Ureter (tissue), 1 donor: ENCODE measurements around the gene SLC19A1. TPM values are rescaled to one million over a fixed set of nuclear protein-coding genes. Genes with fewer than 3 reads are reported as not detected.

ENCODE experiments used
- DNase-seq: peaks from one replicate; pipeline ENCODE4 v3.0.0-alpha.2; 2020; ENCODE audit warnings: low spot score
- total RNA-seq: library from RNA; stranded (reverse); gene quantifications from one replicate; pipeline ENCODE4 v1.2.4, GENCODE V29; 2023
- donor health status: DM: yes; HTN: yes; CAD: no.

The SLC19A1 gene
- total RNA-seq, 1 donor from 2014 or later = 23.0 TPM

DNA sequence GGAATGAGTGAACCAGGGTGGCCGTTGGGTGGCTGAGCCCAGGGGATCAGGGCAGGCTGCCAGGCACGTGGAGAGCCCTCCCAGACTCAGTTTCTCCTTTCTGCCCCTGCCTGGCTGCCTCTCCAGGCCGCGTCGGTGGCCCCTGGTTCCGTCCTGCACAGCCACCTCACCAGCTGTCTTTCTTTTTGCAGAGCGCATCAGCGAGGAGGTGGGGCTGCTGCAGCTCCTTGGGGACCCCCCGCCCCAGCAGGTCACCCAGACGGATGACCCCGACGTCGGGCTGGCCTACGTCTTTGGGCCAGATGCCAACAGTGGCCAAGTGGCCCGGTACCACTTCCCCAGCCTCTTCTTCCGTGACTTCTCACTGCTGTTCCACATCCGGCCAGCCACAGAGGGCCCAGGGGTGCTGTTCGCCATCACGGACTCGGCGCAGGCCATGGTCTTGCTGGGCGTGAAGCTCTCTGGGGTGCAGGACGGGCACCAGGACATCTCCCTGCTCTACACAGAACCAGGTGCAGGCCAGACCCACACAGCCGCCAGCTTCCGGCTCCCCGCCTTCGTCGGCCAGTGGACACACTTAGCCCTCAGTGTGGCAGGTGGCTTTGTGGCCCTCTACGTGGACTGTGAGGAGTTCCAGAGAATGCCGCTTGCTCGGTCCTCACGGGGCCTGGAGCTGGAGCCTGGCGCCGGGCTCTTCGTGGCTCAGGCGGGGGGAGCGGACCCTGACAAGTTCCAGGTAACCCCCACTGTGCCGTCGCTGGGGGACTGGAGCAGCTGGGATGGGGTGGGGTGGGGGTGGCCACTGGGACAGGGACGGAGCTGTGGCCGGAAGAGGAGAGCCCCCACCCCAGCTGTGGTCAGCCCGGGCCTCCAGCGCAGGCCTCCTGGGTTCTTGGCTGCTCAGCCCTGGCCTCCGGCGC lies 73.9 kb downstream of the SLC19A1 start:
- DNase-seq = no peak

DNA sequence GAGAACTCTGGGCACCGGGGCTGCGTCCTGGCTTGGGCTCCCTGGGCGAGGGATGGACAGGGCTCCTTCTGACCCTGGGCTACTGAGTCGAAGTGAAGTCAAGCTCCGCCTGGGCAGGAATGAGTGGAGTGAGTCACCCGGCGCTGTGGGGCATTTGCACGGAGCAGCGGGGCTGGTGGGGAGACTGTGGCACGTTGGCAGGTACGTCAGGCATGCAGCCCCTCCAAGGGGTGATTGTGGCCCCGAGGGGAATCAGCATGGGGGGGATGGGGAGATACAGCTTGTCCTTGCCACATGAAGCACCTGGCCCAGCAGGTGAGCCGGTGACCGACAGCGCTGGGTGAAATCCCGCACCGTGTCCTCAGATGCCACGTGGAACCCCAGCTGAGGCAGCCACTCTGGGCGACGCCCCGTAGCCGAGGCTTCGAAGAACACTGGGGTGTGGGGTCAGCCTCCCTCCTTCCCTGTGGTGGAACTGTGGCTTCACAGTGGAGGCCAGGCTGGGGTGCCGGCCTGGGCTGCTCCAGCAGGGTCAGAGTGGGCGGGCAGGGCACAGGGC lies 74.9 kb downstream of the SLC19A1 start:
- no peak for DNase-seq

DNA sequence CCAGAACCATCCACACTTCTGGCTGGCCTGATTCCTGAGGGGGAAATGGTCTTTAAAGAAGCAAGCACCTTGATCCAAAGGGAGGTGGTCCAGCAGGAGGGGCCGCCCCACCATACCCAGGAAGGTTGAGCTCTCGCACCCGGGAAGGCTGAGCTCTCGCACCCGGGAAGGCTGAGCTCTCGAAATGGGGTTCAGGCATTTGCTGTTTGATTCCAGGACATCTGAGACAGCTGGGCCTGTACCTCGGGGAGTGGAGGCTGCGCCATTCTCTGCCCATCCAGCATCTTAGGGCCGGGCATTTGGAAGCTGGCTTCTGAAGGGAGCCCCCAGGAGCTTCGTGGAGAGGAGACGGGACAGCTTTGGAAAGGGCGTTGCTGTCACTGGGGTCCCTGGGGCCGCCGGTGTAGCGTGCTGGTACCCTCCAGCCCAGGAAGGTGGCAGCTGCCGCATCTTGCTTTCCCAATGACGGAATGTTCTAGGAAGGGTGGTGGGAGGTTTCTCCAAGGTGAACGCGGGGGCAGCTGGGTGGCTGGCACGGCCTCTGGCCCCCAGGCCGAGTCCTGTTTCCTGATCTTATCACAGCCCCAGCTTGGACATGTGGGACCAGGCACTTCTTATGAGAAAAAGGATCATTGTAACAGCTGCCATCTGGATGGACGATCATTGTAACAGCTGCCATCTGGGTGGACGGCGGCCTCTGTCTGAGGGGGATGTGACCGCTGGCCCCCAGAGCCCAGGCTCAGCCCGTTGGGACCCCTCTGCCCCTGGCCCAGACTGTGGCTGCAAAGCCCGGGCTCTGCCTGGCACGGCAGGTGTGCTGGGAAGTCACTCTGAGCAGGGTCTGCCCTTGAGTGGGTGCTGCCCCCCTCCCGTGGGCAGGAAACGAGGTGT lies 75.7 kb downstream of the SLC19A1 start:
- DNase-seq = no peak

DNA sequence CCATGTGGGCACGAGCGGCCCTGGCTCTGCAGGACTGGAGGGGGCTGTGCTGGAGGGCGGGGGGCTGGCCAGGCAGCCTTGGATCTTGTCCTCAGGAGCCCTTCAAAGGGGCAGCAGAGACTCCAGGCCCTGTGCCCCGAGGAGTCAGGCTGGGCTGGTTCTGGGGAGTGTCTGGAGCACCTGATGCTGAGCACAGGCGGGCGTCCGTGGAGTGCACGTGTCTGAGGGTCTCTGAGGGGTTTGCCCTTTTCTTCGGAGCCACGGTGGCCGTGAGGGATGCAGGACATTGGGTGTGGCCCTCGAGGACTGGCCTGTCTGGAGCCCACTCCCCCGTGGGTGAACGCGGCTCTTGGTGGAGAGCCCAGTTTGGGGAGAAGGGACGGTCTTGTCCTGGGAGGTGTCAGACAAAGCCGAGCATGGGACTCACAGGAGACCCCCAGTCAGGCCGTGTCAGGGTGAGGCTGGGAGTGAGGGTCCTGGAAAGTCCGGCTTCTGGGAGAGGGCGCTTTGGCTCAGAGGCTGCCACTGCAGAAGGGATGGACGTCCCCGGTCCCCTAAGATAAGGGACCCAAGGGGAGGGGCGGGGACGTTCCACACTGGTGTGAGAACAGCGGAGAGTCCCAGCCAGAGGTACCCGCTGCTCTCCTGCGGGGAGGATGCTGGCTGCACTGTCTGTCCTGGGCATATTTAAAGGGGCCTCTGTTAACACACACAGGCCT lies 76.5 kb downstream of the SLC19A1 start:
- no peak for DNase-seq

DNA sequence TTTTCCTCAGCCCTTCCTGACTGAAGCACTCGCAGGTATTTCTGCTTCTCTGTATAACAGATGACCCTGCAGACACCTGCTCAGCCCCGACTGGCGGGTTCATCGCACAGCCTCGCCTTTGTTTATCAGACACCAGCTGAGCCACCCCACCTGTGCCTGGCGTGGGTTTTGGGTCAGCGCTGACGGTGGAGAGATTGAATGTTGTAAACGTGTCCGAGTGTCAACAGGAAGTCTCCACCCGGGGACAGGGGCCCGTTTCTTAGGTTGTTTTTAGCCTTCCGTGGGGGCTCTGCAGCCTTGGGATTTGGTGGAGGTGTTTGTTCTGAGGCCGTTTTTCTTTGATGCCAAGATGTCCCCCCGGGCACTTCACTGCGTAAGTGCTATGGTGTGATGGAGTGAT lies 77.1 kb downstream of the SLC19A1 start:
- DNase-seq = no peak

DNA sequence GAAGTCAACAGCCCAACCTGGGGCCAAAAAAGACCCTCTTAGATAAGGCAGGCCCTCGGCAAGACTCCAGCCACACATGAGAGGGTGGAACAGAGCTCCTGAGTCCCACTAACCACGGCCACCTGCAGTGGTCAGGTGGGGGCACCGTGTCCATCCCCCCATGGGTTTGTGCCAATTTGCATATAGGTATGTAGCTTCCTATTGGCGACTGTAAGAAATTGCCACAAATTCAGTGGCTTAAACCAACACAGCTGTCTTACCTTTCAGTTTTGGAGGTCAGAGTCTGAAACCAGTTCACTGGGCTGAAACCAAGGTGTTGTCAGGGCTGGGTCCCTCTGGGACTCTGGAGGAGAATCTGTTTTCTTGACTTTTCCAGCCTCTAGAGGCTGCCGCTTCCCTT lies 77.9 kb downstream of the SLC19A1 start:
- DNase-seq = no peak

DNA sequence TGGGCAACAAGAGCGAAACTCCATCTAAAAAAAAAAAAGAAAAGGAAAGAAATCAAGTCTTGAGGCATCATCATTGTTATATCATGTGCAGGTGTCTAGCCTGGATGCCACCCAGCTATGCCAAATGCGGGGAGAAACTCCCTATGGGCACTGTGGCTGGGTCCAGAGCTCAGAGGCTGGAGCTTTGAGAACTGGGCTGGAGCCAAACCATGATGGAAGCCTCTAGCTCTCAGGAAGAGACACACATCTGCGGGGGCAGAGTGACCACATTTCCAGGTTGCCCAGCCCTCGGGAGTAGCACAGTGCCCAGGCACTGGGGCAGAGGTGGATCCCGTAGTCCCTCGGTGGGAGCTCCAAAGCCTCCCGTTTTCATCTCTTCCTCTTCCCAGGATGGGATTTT lies 78.4 kb downstream of the SLC19A1 start:
- DNase-seq = no peak

DNA sequence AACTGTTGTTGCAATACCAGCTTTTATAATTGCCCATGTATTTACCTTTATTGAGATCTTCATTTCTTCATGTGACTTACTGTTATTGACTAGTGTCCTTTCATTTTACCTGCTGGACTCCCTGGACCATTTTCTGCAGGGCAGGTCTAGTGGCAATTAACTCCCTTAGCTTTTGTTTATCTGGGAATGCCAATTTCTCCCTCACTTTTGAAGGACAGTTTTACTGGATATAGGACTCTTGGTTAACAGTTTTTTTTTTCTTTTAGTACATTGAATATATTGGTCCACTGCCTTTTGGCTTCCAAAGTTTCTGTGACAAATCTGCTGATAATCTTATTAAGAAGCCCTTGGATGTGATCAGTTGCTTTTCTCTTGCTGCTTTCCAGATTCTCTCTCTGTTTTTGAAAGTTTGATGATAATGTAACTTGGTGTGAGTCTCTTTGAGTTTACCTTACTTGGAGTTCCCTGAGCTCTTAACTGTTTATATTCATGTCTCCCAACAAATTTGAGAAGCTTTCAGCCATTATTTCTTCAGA lies 80.4 kb downstream of the SLC19A1 start:
- no peak for DNase-seq

DNA sequence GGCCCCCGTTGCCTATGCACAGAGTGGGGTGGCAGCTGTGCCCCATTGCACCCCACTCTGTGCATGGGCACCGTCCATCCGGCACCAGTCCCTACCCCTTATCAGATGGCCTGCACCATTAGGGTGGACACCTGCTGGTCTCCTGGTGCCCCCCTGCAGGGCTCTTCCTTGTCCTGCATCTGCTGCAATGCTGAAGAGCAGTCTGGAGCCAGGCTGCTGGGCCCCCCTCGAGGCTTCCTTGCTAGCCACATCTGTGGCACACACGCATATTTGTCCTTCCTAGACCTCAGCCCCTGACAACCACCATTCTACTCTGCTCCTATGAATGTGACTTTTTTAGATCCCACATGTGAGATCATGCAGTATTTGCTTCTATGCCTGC lies 80.9 kb downstream of the SLC19A1 start:
- DNase-seq = no peak

DNA sequence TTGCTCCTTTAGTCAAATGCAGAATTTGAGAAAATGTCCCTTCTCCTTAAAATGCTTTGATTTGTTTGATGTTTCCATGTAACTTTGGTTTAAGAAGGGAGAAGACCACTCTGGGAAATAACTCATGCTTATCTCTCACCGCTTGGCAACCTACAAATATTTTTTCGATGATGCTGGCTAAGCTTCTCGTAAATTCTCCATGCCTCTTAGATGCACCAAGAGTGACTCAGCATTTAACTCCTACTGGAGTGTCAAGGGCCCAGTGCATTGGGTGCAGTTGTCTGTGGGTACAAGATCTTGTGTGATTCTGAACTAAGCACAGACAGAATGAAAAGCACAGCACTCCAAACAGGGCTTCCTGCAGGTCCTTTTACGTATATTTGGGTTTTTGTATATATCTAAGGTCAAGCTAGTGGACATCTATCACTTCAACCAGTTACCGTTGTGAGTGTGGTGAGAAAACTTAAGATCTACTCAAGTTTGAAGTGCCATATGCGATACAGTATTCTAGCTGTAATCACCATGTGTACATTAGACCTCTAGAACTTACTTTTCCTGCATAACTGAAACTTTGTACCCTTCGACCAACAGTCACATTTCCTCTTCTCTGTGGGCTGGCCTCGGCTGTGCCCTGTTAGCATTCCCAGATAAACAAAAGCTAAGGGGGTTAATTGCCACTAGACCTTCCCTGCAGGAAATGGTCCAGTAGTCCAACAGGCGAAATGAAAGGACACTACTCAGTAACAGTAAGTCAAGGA lies 81.5 kb downstream of the SLC19A1 start:
- DNase-seq = no peak

DNA sequence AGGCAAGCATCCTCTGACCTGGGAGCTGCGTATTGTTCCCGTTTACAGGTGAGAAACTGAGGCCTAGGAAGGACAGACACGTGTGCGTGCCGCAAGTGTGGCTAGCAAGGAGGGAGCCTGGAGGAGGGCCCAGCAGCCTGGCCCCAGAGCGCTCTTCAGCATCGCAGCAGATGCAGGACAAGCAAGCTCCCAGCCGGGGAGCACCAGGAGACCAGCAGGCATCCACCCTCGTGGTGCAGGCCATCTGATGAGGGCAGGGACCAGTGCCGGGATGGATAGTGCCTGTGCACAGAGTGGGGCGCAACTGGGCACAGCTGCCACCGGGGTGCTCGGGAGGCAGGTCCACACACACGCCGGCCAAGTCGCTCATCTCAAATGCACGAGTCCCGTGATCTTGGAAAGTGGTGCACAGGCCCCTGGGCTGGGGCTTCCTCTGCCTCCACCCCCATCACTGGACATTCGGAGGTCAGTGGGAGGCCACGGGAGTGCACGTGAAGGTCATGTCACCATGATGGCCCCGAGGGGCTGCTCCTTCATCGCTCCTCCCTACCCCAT lies 82.2 kb downstream of the SLC19A1 start:
- no peak for DNase-seq

DNA sequence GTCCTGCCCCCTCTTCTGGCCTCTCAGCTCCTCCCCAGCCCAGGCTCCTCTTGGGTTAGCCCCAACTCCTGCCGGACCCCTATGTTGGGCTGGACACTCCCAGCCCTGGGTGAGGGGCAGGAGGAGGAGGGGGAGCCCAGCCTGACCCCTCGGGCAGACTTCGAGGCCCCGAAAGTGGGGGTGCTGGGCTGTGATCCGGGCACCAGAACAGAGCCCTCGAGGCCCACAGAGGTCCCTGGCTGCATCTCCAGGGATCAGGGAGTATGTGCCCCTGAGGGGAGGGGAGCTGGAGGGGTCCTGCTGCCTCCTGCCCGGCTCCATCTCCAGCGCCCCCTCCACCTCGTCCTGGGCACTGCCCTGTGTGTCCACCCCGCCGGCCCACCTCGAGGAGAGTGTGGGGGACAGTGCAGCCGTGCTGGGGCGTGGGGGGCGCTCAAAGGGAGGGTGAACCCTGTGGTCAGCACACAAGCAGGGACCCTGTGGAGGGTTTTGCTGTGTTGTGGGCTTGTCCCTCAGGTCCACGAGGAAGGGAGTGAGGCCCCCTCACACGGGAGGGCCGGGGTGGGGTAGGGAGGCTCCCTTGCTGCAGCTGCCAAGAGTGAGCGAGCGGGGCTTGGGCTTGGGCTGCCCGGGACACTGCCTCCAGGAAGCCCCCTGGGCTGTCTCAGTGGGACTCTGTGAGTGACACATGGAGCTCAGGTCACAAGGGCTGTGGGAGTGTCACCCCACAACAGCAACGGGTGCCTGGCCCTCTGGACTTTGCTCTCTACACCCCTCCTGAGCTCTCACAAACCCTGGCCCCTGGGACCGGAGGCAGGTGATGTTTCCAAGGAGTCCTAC lies 82.8 kb downstream of the SLC19A1 start:
- no peak for DNase-seq

DNA sequence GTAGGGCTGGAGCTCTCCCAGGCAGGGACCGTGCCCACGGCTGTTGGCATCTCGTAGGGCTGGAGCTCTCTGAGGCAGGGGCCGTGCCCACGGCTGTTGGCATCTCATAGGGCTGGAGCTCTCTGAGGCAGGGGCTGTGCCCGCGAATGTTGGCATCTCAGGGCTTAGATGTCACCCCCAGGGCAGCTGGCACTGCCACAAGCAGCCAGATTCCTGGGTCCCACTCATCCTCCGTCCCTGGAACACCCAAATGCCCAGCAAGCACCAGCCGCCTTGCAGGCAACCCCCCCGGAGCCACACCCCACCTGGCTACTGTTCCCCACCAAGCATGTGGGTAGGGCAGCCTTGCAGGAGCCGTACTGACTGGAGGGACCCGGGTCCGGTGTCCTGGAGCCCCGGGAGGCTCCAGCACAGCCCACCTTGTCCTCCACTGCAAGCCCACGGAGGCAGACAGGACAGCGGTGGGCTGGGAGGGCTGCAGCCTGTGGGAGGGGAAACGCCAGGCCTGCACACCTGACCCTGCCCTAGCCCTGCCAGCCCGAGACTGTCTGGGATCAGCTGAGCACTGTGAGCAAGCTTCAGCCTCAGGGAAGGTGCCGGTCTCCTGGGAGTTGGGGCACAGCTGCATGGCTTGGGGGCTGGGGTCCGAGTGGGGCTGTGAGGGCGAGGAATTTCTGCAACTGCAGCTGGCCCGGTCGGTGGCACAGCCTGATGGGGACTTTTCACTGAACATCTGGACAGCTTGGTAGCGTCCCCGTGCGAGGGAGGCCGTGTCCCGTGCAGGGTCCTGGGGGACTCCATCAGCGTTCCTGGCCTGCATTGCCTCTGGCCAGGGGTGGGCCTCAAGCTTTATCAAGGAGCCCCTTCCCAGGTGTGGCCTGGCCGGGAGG lies 83.7 kb downstream of the SLC19A1 start:
- DNase-seq = no peak

DNA sequence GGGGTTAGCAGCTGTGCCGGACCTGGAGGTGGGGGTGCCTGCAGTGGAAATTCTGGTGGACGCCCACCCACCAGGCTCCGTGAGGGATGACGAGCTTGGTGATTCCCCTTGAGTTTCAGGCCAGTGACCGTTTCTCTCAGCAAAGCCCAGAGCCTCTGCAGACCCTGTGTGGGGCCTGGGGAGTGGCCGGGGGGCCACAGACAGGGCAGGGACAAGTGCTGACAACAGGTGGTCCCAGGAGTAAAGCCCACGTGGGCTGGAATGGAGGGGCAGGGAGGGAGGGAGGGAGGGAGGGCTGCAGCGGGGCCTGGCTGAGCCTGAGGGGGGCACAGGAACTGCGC lies 84.4 kb downstream of the SLC19A1 start:
- DNase-seq = no peak

DNA sequence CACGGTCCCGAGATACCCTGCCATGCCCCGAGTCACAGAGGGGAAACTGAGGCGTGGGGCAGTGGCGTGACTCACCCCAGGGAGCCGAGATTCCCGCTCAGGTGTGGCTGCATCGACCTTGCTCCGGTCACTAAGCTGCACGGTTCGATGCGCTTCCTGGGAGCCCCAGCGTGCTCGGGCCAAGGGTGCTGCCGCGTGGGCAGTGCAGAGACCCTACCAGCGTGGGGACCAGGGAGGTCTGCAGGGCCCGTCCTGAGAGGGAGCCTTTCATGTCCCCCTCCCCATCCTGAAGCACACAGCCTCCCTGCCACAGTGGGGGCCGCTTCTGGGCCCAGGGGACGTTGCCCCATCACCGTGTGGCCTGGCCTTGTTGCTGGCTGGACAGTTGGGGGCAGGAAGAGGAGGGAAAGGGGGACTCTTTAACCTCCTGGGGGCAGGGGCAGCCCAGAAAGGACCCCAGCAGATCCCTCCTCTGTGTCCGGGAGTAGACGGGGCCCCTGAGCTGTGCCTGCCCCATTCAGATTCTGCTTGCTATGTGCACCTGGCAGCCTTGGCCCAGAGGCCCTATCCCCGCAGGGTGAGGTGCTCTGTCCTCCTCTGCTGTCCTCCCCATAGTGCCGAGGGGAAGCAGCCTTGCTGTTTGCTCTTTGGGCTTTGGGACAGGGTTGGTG lies 84.9 kb downstream of the SLC19A1 start:
- DNase-seq = no peak

DNA sequence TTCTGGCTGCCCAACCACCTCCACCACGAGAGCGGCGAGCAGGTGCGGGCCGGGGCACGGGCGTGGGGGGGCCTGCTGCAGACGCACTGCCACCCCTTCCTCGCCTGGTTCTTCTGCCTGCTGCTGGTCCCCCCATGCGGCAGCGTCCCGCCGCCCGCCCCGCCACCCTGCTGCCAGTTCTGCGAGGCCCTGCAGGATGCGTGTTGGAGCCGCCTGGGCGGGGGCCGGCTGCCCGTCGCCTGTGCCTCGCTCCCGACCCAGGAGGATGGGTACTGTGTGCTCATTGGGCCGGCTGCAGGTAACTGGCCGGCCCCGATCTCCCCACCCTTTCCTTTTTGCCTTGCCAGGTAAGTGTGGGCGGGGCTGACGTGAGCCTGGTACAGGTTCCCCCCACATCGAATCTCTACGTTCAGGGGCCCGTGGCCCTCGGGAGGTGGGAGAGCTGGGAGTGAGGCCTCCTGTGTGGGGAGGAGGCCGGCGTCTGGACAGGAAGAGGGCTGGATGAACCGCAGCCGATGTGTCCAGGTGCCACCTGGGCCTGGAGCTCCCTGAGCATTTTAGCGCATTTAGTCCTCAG lies 85.6 kb downstream of the SLC19A1 start:
- no peak for DNase-seq

DNA sequence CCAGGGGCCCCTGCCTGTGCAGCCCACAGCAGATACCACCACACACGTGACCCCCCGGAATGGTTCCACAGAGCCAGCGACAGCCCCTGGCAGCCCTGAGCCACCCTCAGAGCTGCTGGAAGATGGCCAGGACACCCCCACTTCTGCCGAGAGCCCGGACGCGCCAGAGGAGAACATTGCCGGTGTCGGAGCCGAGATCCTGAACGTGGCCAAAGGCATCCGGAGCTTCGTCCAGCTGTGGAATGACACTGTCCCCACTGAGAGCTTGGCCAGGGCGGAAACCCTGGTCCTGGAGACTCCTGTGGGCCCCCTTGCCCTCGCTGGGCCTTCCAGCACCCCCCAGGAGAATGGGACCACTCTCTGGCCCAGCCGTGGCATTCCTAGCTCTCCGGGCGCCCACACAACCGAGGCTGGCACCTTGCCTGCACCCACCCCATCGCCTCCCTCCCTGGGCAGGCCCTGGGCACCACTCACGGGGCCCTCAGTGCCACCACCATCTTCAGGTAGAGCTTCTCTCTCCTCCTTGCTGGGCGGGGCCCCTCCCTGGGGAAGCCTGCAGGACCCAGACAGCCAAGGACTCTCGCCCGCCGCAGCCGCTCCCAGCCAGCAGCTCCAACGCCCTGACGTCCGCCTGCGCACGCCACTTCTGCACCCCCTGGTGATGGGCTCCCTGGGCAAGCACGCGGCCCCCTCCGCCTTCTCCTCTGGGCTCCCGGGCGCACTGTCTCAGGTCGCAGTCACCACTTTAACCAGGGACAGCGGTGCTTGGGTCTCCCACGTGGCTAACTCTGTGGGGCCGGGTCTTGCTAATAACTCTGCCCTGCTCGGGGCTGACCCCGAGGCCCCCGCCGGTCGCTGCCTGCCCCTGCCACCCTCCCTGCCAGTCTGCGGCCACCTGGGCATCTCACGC lies 86.3 kb downstream of the SLC19A1 start:
- DNase-seq = no peak
